Prostate gland (tissue), 2 donors: ENCODE data around the gene LRRC57.

Experiments
- CTCF ChIP-seq, 4 experiments: fragments of 200-600 bp in 2 of 4; fragments of 450-650 bp in 2 of 4; sonication (generic) in 2 of 4; IDR thresholded peaks; 1 replicate in 3 of 4; 2 replicates in 1 of 4; pipeline ENCODE4 v1.5.1; 2016 to 2019; ENCODE audit warnings: antibody characterized with exemption in 4 of 4, mild to moderate bottlenecking in 2 of 4, moderate library complexity in 2 of 4
- POLR2A ChIP-seq: fragments of 450-650 bp; IDR thresholded peaks from one replicate; pipeline ENCODE4 v1.6.1; 2016; ENCODE audit warnings: antibody characterized with exemption, mild to moderate bottlenecking
- POLR2AphosphoS5 ChIP-seq: sonication (generic); formaldehyde crosslinking; IDR thresholded peaks from one replicate; pipeline ENCODE4 v1.6.1; 2017; ENCODE audit warnings: antibody characterized with exemption

- TF ChIP-seq CTCF (IDR thresholded peaks at IDR 0.05), result peak in 1 of 4 experiments; percentile 23
- TF ChIP-seq POLR2AphosphoS5, result peak; percentile 93
- TF ChIP-seq POLR2A, result peak; percentile 89
Measured at GRCh38 chr15:42548249-42549031, at the start of gene LRRC57, which contains the start of gene HAUS2.
